SK-N-SH (cell line): ENCODE results near the gene SYNPR. TPM values are rescaled to one million over a fixed set of nuclear protein-coding genes. Genes with fewer than 3 reads are reported as not detected.

ENCODE experiments used
- CTCF ChIA-PET: fragments of 300-600, 350-600 bp; formaldehyde crosslinking; extraction: SDS; loops from one replicate; lab custom pipeline; 2021; lab: Yijun Ruan, JAX
- POLR2A ChIA-PET: fragments of 350-600 bp; sonication (Branson Sonifier 250); formaldehyde crosslinking; extraction: SDS; loops from one replicate; lab custom pipeline; 2020; ENCODE audit warnings: antibody characterized with exemption, inconsistent platforms; lab: Yijun Ruan, JAX
- DNase-seq: peaks from one replicate; pipeline ENCODE4 v3.0.0; 2012
- H2AFZ ChIP-seq: fragments of 200-600 bp; sonication (generic); 2 replicates; pipeline ENCODE4 v1.8.1; 2016; ENCODE audit warnings: antibody characterized with exemption, mild to moderate bottlenecking, low read depth
- H3F3A ChIP-seq: fragments of 200-600 bp; sonication (generic); replicated peaks from 2 replicates; pipeline ENCODE3; 2016; ENCODE audit warnings: antibody characterized with exemption, mild to moderate bottlenecking; ENCODE audit not compliant: insufficient read depth
- H3K27ac ChIP-seq, 2 experiments: fragments of 200-500 bp in 1 of 2; fragments of 200-600 bp in 1 of 2; sonication (Bioruptor generic) in 1 of 2; sonication (generic), shearing (Covaris generic) in 1 of 2; 2 replicates each; pipeline versions ENCODE4 v1.5.1 to v1.6.1; 2014 to 2016; ENCODE audit warnings: low read depth in 2 of 2, inconsistent platforms in 1 of 2, low read length in 1 of 2, mild to moderate bottlenecking in 1 of 2, mixed read lengths in 1 of 2
- H3K27me3 ChIP-seq: fragments of 200-600 bp; sonication (generic), shearing (Covaris generic); 2 replicates; pipeline ENCODE4 v1.6.1; 2016; ENCODE audit warnings: mixed run types; ENCODE audit not compliant: insufficient read depth
- H3K36me3 ChIP-seq, 2 experiments: fragments of 200-500 bp in 1 of 2; fragments of 200-600 bp in 1 of 2; sonication (Bioruptor generic) in 1 of 2; sonication (generic) in 1 of 2; replicated peaks in 1 of 2; 2 replicates each; pipeline versions ENCODE3 to v1.5.1; 2014 to 2016; ENCODE audit warnings: low read length in 1 of 2, mild to moderate bottlenecking in 1 of 2; ENCODE audit not compliant: insufficient read depth in 2 of 2, control insufficient read depth in 1 of 2
- H3K4me1 ChIP-seq, 2 experiments: fragments of 200-500 bp in 1 of 2; fragments of 200-600 bp in 1 of 2; sonication (Bioruptor generic) in 1 of 2; sonication (generic), shearing (Covaris generic) in 1 of 2; 2 replicates each; pipeline versions ENCODE4 v1.5.1 to v1.6.1; 2014 to 2016; ENCODE audit warnings: low read depth in 1 of 2, low read length in 1 of 2, mixed run types in 1 of 2; ENCODE audit not compliant: insufficient read depth in 2 of 2, control insufficient read depth in 1 of 2
- H3K4me2 ChIP-seq: fragments of 200-600 bp; sonication (generic), shearing (Covaris generic); 2 replicates; pipeline ENCODE4 v1.6.1; 2017; ENCODE audit warnings: mixed run types
- H3K4me3 ChIP-seq, 2 experiments: fragments of 200-500 bp in 1 of 2; fragments of 200-600 bp in 1 of 2; sonication (Bioruptor generic) in 1 of 2; sonication (generic), shearing (Covaris generic) in 1 of 2; 2 replicates each; pipeline versions ENCODE4 v1.5.1 to v1.8.1; 2014 to 2016; ENCODE audit warnings: low read depth in 2 of 2, inconsistent platforms in 1 of 2, low read length in 1 of 2, mild to moderate bottlenecking in 1 of 2, mixed read lengths in 1 of 2, moderate library complexity in 1 of 2
- H3K79me2 ChIP-seq: fragments of 200-600 bp; sonication (generic); 2 replicates; pipeline ENCODE4 v1.8.1; 2017; ENCODE audit warnings: mild to moderate bottlenecking; ENCODE audit not compliant: insufficient read depth
- H3K9ac ChIP-seq: fragments of 200-600 bp; sonication (generic); 2 replicates; pipeline ENCODE4 v1.6.1; 2017; ENCODE audit warnings: mixed run types
- H3K9me2 ChIP-seq: fragments of 200-600 bp; sonication (generic); 2 replicates; pipeline ENCODE4 v1.6.1; 2017; ENCODE audit warnings: mixed run types
- H3K9me3 ChIP-seq: fragments of 200-600 bp; sonication (generic); 2 replicates; pipeline ENCODE4 v1.6.1; 2017; ENCODE audit warnings: mixed run types, mild to moderate bottlenecking, moderate library complexity
- H4K20me1 ChIP-seq: fragments of 200-600 bp; sonication (generic); 2 replicates; pipeline ENCODE4 v1.6.1; 2017; ENCODE audit warnings: mild to moderate bottlenecking, mixed run types; ENCODE audit not compliant: insufficient read depth
- EP300 ChIP-seq, 2 experiments: IDR thresholded peaks; 2 replicates each; pipeline versions ENCODE4 v1.4.0 to v1.6.1; 2012; ENCODE audit warnings: borderline replicate concordance in 1 of 2, low read depth in 1 of 2, low read length in 1 of 2
- FOSL2 ChIP-seq: IDR thresholded peaks from 2 replicates; pipeline ENCODE4 v1.4.0; 2012; ENCODE audit warnings: low read depth, mild to moderate bottlenecking, moderate library complexity, borderline replicate concordance
- GABPA ChIP-seq: IDR thresholded peaks from 2 replicates; pipeline ENCODE4 v1.4.0; 2012; ENCODE audit warnings: low read depth, mild to moderate bottlenecking
- GATA2 ChIP-seq: sonication (generic); formaldehyde crosslinking; IDR thresholded peaks from 2 replicates; pipeline ENCODE4 v1.5.0; 2020; ENCODE audit warnings: mild to moderate bottlenecking, missing genetic modification reagents
- MEF2A ChIP-seq: IDR thresholded peaks from 2 replicates; pipeline ENCODE4 v1.4.0; 2012; ENCODE audit warnings: low read depth, borderline replicate concordance
- MXI1 ChIP-seq: IDR thresholded peaks from 2 replicates; pipeline ENCODE4 v1.6.1; 2012; ENCODE audit warnings: mild to moderate bottlenecking, low read depth, low read length, improper control_type of control experiment
- RCOR1 ChIP-seq: fragments of 150-350 bp; IDR thresholded peaks from 2 replicates; pipeline ENCODE4 v1.6.1; 2017; ENCODE audit warnings: antibody characterized with exemption, low read length
- SIN3A ChIP-seq: IDR thresholded peaks from 2 replicates; pipeline ENCODE4 v1.6.1; 2012; ENCODE audit warnings: low read depth, mild to moderate bottlenecking, low read length, moderate library complexity, borderline replicate concordance
- WGBS: methylation state at CpG from one replicate; pipeline ENCODE4 v1.1.6; 2017; ENCODE audit warnings: low lambda C conversion rate; 5-methylcytosine and 5-hydroxymethylcytosine counted together
- polyA plus RNA-seq, 3 experiments: library from polyadenylated mRNA; depleted of rRNA; stranded (reverse); fragments of >200 nt; gene quantifications; 2 replicates each; pipeline ENCODE4 v1.2.3, GENCODE V29; 2012
- TF ChIP-seq, protein P1 (sequence below): fragments of 200-600 bp; sonication (generic); IDR thresholded peaks from 2 replicates; pipeline ENCODE4 v1.6.1; 2017; ENCODE audit warnings: antibody characterized with exemption, mild to moderate bottlenecking, moderate library complexity
- TF ChIP-seq, protein P2 (sequence below): IDR thresholded peaks from 2 replicates; pipeline ENCODE4 v1.4.0; 2012; ENCODE audit warnings: low read depth
- TF ChIP-seq, protein P3 (sequence below): IDR thresholded peaks from 2 replicates; pipeline ENCODE4 v1.6.1; 2012; ENCODE audit warnings: mild to moderate bottlenecking, low read depth, low read length, moderate library complexity

Gene SYNPR
- polyA plus RNA-seq, 1 of the 3 experiments (the other 2 are of a cell fraction) = not detected

GRCh38 chr3:63308072-63308471 is 30.0 kb downstream of the SYNPR start:
- H3K36me3 ChIP-seq = no peaks in the 10 kb centered on the region
- H3K27ac ChIP-seq = no peak overlapping the region
- no peak overlapping the region for H3K4me3 ChIP-seq
- no peaks in the 10 kb centered on the region for H3K9me3 ChIP-seq
- POLR2A ChIA-PET = no interaction called here
- DNase-seq = no peak
- H3K9me2 ChIP-seq = no peaks in the 10 kb centered on the region
- WGBS = 58% methylated on average over 3 of the region's 3 CpGs
- H3K9ac ChIP-seq = no peak overlapping the region
- TF ChIP-seq MEF2A (no peak), RCOR1 (no peak), MXI1 (no peak), GATA2 (CRISPR knock-in tag) (no peak)
- no peak overlapping the region for H2AFZ ChIP-seq
- no peaks in the 10 kb centered on the region for H3K79me2 ChIP-seq
- H4K20me1 ChIP-seq = no peaks in the 10 kb centered on the region
- no peak overlapping the region for H3K4me2 ChIP-seq
- H3K4me1 ChIP-seq = no peaks in the 10 kb centered on the region
- H3K27me3 ChIP-seq = no peaks in the 10 kb centered on the region
- H3F3A ChIP-seq = no peaks in the 10 kb centered on the region
- CTCF ChIA-PET = no interaction called here

DNA sequence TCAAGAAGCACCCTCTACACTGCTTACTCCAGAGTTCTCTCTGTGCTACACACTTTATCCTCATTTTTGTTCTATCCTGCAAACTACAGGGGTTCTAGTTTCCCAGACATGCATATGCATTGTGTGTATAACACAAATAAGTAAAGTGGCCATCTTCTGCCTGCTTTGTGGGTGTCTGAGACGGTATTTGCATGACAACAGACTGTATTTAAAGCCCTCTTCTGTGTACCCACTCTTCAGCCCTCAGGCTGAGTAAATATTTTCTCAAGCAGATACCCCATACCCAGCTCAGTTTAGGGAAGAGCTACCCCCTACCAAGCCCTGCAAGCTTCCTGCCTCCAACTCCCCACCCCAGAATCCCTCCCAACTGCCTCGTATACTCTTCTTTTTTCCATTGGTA is 31.7 kb downstream of the SYNPR start:
- TF ChIP-seq SIN3A = no peak
- TF ChIP-seq, protein P1, sequence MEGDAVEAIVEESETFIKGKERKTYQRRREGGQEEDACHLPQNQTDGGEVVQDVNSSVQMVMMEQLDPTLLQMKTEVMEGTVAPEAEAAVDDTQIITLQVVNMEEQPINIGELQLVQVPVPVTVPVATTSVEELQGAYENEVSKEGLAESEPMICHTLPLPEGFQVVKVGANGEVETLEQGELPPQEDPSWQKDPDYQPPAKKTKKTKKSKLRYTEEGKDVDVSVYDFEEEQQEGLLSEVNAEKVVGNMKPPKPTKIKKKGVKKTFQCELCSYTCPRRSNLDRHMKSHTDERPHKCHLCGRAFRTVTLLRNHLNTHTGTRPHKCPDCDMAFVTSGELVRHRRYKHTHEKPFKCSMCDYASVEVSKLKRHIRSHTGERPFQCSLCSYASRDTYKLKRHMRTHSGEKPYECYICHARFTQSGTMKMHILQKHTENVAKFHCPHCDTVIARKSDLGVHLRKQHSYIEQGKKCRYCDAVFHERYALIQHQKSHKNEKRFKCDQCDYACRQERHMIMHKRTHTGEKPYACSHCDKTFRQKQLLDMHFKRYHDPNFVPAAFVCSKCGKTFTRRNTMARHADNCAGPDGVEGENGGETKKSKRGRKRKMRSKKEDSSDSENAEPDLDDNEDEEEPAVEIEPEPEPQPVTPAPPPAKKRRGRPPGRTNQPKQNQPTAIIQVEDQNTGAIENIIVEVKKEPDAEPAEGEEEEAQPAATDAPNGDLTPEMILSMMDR = no peak
- TF ChIP-seq, protein P2, sequence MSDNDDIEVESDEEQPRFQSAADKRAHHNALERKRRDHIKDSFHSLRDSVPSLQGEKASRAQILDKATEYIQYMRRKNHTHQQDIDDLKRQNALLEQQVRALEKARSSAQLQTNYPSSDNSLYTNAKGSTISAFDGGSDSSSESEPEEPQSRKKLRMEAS = no peak
- TF ChIP-seq, protein P3, sequence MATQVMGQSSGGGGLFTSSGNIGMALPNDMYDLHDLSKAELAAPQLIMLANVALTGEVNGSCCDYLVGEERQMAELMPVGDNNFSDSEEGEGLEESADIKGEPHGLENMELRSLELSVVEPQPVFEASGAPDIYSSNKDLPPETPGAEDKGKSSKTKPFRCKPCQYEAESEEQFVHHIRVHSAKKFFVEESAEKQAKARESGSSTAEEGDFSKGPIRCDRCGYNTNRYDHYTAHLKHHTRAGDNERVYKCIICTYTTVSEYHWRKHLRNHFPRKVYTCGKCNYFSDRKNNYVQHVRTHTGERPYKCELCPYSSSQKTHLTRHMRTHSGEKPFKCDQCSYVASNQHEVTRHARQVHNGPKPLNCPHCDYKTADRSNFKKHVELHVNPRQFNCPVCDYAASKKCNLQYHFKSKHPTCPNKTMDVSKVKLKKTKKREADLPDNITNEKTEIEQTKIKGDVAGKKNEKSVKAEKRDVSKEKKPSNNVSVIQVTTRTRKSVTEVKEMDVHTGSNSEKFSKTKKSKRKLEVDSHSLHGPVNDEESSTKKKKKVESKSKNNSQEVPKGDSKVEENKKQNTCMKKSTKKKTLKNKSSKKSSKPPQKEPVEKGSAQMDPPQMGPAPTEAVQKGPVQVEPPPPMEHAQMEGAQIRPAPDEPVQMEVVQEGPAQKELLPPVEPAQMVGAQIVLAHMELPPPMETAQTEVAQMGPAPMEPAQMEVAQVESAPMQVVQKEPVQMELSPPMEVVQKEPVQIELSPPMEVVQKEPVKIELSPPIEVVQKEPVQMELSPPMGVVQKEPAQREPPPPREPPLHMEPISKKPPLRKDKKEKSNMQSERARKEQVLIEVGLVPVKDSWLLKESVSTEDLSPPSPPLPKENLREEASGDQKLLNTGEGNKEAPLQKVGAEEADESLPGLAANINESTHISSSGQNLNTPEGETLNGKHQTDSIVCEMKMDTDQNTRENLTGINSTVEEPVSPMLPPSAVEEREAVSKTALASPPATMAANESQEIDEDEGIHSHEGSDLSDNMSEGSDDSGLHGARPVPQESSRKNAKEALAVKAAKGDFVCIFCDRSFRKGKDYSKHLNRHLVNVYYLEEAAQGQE = no peak
- no peak for TF ChIP-seq RCOR1
- no peak for TF ChIP-seq EP300 (IDR thresholded peaks at IDR 0.05; ENCODE audit: borderline replicate concordance in 1 of 2, low read depth in 1 of 2, low read length in 1 of 2)
- TF ChIP-seq FOSL2 = no peak
- no peak for TF ChIP-seq GABPA
- TF ChIP-seq, all 33 proteins: peak for 0
- ChIA-PET CTCF (interaction anchor here (2.1 kb wide), 1 partner anchor 41 kb away, joined by 4 read pairs; no protein-coding TSS in a partner anchor), POLR2A (no interaction called here)
- Histone ChIP-seq H3K27me3 (no peaks in the 10 kb centered on the region), H3K9me2 (no peaks in the 10 kb centered on the region), H3K79me2 (no peaks in the 10 kb centered on the region), H3K36me3 (no peaks in the 10 kb centered on the region), H3K27ac (no peak overlapping the region), H3K4me1 (no peaks in the 10 kb centered on the region), H3K9ac (no peak overlapping the region), H3F3A (no peaks in the 10 kb centered on the region), H3K4me3 (no peak overlapping the region), H4K20me1 (no peaks in the 10 kb centered on the region), H2AFZ (no peak overlapping the region), H3K9me3 (no peaks in the 10 kb centered on the region), H3K4me2 (no peak overlapping the region)
- DNase-seq = no peak
- WGBS = 25% methylated on average over 2 of the region's 2 CpGs
